Hematopoietic multipotent progenitor cell treated with erythropoietin and hydrocortisone succinate and interleukin-3 and kit ligand, for 8 days (in vitro differentiated cells): ENCODE results near the gene CASTOR2.
"Not testable (repeated sequence)": the region's sequence is repeated elsewhere in the genome, so short reads cannot be mapped to it uniquely, and the experiment has no call there.

ENCODE experiments used
- DNase-seq: peaks from one replicate; pipeline ENCODE4 v3.0.0-alpha.2; 2015

The CASTOR2 gene

DNA sequence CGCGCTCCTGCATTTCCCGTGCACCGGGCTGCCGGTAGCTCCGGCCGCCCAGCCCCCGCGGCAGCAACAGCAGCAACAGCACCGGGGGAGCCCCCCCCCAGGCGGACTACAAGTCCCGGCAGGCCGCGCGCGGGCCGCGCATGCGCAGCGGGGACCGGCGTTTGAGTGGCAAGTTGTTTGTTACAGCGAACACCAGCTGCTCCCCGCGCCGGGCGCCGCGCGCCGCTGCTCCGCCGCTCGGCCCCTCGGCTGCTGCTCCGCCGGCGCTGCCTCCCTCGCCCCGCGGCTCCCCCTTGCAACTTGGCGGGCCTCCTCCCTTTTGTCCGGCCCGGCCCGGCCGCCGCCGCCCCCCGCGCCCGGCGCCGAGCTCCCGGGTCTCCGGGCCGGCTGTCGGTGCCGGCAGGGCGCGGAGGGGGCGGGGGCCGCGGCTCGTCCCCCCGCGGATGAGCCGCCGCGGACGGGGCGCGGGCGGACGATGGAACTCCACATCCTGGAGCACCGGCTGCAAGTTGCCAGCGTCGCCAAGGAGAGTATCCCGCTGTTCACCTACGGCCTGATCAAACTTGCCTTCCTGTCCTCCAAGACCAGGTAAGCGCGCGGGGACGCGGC is at the start of gene CASTOR2:
Gene CASTOR2, plus strand, starts transcription at position 195 of the 609 bp plus-strand sequence. Its CDS starts 281 bp downstream, at position 476.
- not testable (repeated sequence) for DNase-seq

DNA sequence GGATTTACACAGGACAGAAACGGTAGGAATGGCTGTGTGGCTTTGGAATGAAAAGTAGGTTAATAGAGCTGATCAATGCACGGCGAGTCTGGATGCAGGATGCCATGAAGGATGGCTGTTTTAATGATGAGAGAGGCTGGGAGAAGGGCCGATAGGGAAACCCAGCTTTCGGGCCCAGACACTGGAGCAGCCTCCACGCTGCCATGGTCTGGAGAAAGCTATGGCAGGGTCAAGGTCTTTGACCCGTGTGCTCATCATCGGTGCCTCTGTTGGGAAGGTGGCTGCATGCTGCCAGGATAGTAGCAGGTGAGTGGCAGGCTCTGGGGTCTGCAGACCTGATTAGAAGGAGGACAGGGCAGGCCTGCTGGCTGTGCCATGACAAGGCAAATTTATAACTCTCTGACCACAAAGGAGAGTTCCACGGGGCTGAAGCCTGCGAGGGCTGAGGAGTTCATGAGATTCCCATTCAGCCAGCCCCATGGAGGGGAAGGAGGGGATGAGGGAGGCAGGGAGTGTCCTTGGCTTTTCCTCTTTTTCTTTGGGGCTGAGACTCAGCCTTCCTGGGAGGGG is 42.1 kb upstream of the CASTOR2 start:
- DNase-seq = not testable (repeated sequence)

DNA sequence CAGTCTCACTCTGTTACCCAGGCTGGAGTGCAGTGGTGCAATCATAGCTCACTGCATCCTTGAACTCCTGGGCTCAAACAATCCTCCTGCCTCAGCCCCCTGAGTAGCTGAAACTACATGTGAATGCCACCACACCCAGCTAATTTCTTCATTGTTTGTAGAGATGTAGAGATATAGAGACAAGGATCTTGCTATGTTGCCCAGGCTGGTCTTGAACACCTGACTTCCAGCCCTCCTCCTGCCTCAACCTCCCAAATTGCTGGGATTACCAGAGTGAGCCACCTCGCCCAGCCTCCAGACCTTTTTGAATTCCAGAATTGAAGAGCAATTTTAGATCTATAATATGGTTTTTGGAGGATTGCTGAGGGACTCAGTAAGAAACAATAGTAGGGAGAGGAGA is 40.9 kb upstream of the CASTOR2 start:
- not testable (repeated sequence) for DNase-seq

DNA sequence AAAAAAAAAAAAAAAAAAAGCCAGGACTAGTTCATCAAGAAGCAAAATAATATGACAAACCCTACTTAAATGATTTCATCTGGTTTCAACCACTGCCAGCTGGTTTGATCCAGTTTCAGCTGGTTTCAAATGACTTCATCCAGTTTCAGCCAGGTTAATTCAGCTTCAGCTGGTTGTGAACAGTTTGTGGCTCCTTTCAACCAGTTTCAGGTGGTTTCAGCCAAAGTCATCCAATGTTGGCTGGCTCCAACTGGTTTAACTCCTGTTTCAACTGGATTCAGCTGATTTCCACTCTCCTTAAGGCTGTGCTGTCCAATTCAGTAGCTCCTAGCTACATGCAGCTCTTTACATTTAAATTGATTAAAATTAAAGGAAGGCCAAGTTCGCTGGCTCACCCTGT is 37.5 kb upstream of the CASTOR2 start:
- not testable (repeated sequence) for DNase-seq

DNA sequence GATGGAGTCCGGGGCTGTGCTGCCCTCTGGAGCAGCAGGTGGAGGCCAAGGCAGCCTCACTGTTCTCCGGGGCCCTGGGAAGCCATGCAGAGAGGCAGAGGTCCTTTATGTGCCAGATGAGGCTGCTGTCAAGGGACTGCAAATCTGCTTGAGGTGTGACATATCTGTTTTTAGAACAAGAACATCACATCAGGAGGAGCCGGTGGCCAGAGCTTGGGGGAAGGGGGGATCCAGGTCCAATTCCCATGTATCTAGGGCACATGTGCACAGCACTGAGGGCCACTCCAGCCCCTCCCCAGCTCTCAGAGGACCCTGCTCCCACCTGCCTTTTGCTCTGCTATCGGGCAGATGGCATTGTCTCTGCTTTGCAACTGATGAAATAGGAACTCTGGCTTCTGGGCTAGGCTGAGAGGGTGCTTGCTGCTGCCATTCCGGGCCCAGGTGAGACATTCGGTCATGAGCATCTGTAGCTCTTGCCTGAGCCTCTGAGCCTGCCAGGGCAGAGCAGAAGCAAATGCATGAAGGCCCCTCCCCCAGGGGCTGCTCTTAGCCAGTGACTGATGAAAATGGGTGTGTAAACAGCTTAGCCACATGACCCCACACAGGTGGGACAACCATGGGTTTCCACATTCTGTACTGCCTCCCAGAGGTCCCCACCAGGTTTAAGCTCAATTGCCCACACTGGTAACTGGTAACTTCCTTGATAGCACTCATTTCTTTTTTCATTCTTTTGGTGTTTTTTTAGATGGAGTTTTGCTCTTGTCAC is 32.8 kb upstream of the CASTOR2 start:
- DNase-seq = not testable (repeated sequence)

DNA sequence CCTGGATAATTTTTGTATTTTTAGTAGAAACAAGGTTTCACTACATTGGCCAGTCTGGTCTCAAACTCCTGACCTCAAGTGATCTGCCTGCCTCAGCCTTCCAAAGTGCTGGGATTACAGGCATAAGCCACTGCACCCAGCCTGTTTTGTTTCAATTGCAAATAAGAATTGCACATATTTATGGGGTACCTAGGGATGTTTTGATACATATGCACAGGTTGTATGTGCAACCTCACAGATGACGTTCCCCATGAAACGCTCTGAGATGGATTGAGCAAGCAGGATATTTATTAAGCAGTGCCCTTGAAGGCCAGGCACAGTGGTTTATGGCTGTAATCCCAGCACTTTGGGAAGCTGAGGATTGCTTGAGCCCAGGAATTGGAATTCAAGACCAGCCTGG is 25.1 kb upstream of the CASTOR2 start:
- DNase-seq = not testable (repeated sequence)

DNA sequence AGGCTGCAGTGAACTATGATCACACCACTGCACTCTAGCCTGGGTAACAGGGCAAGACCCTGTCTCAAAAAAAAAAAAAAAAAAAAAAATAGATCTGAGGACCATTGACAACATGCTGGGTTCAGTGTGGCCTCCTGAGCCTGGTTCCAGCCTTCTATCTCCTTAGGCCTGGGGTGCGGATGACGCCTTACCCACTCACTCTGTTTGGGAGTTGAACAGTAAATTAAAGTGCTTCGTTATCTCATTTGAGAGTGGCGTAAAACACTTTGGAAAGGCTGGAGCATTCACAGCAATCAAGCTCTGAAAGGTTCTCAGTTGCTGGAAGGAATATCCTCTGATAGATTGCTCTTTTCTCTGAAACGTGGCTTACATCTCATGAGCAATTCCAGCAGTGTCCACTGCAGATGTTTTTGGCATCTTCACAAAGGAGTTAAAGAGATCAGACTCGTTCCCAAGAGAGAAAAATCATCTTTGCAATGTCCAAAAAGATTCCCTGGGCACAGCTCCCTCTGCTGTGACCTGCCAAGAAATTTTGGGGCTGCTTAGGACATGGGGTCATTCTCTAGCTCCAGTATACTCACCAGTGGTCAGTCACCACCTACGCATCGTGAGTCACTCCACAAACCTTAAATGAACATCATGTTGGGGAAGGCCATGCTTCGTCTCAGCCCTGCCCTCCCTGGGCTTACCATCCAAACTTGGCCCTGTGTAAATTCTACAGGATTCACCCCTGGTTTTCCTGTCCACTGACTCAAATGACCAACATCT is 23.0 kb upstream of the CASTOR2 start:
- not testable (repeated sequence) for DNase-seq

DNA sequence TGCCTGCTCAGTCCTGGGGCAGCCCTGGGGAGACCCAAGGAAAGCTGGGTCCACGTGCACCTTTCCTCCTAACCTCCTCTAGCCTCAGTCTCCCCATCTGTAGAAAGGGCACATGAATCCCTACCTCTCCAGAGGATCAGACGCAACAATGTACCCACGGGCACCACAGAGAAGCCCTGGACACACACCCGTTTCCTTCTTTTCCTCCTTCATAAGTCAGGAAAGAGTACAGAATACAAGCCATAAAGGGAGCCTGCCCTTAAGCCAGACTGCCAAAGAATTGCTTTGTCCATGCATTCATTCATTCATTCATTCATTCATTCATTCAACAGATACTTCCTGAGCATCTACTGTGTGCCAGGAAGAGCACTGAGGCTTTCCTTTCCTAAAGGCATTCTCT is 20.6 kb upstream of the CASTOR2 start:
- DNase-seq = not testable (repeated sequence)

DNA sequence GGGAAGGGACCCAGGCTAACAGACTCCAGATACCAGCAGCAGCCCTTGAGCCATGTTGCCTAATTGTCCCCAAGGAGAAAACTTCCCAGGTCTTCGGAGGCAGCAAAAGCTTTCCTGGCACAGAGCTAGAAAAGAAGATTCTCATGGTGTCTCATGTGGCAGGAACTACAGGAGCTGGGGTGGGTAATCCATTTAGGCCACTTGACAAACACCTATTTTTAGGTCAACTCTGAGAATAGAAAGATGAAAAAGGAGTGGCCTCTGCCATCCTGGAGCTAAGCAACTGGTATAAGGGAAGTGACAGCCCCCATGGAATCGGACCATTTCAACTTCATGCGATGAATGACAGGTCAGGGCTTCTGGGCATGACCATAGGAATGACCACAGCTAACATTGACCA is 16.8 kb upstream of the CASTOR2 start:
- DNase-seq = not testable (repeated sequence)

DNA sequence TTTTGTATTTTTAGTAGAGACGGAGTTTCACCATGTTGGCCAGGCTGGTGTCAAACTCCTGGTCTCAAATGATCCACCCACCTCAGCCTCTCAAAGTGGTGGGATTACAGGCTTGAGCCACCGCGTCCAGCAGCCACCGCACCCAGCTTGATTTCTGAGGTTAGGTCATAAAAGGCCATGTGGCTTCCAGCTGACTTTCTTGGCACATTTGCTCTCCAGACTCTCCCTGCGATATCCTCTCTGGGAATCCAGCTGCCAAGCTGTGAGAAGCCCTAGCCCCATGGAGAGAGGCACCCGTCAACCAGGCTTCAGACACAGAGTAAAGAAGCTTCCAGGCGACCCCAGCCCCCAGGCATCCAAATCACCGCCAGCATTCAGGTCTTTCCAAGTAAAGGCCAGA is 10.7 kb upstream of the CASTOR2 start:
- not testable (repeated sequence) for DNase-seq

DNA sequence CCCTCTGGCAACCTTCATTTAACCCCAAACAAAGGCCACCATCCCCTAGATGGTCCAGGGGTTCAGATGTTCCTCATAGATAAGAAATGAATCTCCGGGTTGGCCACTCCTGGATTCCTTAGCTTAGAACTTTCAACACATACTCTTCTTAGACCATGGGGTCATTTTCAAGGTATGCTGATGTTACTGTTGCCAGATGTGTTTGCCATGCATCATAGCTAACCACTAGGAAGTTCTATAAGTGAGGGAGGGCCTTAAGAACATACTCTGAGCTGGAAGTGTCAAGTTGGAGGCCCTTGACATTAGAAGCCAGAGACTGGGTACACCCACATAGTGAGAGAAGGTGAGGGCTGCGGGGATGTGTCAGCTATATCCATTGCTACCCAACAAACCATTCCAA is 6.2 kb upstream of the CASTOR2 start:
- not testable (repeated sequence) for DNase-seq

DNA sequence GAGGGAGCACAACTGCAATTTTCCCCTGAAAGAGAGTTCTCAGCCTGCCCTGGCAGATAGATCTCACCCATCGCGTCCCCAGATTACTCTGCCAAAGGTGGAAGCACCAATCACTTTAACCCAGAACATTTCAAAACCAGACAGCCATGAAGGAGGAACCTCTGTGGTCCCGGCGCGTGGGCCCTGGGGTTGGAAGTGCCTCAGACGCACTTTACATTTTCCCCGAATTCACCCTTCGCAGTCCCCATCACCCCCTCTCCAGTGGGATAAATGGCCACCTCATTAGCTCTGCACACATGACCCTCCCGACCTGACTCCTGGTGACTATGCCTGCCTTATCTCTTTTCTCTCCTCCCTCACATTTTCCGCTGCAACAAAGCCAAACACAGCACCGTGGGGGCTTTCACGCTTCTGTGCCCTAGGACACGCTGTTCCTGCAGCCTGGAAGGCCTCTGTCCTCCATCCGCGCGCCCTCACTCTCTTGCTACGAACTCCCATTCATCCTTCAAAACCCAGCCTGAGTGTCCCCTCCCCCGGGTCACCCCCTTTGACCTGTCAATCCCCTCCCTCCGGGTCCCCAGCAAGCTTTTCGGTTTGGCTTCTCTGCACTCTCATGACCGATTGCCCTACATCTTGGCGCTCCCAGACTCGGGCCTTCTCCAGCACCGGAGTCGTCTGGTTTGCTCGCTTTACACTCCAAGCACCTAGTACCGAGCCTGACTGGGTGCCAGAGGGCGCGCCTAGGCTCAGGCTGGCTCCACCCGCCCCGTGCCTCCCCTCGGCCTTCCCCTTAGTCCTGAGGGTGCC is 598 bp upstream of the CASTOR2 start:
- not testable (repeated sequence) for DNase-seq

DNA sequence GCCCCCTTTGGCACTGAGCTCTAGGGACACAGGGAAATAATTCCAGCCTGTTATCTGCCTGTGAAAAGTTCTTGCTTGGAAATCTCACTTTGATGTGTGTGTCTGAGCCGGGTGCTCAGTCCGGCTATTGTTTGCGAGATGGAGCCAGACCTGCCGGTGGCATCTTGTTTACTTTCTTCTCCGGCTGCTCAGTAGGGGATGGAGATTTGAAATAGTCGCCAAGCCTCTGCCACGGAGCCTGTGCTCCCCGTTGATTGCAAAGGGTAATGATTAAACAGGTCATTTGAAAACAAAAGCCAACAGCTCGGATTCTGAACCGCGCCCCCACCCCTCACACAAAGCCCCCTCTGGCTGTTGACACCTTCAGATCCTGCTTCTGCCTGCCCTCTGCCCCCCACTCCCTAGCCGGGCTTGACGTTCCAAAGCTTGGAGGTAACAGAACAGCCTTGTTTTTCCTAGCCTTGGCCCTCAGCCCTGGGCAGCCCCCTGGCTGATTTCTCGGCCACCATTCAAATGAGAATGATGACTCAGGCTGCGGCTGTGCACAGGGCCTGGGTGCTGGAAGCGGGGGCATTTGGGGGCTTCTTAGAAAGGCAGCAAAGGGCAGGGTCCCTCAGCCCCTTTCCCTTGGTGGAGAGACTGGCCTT is 1.8 kb downstream of the CASTOR2 start:
- not testable (repeated sequence) for DNase-seq

DNA sequence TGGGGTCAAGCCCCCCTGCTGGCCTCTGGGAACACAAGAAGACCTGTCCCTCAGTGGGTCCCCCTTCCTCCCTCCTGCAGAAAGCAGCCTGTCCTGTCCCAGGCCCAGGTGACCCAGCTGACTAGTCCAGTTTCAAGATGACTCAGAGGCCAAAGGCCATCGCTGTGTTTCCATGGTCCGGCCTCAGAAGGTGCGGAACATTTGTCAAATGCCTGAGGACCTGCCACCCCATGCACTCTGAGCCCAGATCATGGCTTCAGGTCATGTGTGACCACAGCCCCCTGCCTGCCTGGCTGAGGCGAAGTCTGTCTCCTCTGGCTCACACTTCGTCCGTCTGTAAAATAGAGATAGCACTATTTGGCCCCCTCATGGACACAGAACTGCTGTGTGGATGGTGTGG is 2.4 kb downstream of the CASTOR2 start:
- DNase-seq = not testable (repeated sequence)

DNA sequence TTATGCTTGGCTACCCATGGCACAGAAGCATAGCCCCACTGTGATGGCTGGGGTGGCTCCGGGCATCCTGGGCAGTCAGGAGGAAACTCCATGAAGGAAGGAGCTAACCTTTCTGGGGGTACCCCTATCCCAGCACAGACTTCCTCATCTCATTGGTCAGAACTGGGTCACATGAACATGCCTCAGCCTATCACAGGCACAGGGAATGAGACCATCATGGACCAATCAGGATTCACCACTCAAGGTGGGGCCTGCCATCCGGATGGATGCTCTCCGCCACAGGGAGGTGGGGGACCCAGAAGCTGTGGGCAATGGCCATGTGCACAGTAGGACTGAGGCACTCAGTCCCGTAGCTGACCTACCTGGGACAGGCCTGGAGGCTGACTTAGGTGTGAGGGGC is 6.9 kb downstream of the CASTOR2 start:
- DNase-seq = not testable (repeated sequence)

DNA sequence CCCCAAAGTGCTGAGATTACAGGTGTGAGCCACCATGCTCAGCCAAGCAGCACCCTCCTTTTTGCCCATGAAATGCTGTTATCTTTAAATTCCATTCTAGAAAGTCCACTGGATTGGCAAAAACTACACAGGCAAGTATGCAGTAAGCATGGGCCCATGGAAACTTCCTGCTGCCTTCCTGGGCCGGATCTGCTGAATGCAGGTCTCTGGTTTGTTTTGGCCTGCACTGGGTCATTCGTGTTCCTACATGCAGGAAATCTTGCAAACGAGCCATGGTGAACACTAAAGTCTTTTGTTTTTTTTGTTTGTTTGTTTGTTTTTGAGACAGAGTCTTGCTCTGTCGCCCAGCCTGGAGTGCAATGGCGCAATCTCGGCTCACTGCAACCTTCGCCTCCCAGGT is 7.9 kb downstream of the CASTOR2 start:
- DNase-seq = not testable (repeated sequence)

DNA sequence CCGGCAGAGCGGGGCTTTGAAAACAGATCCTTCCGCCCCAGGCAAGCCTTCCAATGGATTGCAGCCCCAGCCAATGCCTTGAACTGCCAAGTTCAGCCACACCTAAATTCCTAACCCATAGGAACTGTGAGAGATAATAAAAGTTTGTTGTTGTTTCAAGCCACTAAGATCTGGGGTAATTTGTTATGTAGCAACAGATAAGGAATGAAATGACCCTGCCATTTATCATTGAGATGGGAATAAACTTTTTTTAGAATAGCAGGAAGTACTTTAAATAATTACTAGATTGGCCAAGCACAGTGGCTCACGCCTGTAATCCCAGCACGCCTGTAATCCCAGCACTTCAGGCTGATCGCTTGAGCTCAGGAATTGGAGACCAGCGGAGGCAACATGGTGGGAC is 11.5 kb downstream of the CASTOR2 start:
- DNase-seq = not testable (repeated sequence)

DNA sequence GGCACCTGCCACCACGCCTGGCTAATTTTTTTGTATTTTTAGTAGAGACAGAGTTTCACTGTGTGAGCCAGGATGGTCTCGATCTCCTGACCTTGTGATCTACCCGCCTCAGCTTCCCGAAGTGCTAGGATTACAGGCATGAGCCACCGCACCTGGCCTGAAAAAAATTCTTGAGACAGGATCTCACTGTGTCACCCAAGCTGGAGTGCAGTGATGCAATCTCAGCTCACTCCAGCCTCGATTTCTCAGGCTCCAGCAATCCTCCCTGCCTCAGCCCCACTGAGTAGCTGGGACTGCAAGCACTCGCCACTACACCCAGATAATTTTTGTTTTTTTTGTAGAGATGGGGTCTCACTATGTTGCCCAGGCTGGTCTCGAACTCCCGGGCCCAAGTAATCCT is 13.0 kb downstream of the CASTOR2 start:
- not testable (repeated sequence) for DNase-seq

DNA sequence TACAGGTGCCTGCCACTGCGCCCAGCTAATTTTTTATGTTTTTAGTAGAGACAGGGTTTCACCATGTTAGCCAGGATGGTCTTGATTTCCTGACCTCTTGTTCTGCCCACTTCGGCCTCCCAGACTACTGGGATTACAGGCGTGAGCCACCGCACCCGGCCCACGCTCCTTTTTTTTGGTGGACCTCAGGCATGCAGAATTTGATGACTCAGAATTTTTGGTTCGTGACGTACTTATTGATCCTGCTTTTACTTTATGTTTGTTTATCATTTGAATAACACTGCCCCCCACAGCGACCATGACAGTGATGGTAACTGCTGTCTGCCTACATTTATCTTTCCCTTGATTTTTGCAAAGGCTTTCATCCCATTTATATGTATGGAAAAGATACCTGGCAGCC is 23.9 kb downstream of the CASTOR2 start:
- DNase-seq = not testable (repeated sequence)

DNA sequence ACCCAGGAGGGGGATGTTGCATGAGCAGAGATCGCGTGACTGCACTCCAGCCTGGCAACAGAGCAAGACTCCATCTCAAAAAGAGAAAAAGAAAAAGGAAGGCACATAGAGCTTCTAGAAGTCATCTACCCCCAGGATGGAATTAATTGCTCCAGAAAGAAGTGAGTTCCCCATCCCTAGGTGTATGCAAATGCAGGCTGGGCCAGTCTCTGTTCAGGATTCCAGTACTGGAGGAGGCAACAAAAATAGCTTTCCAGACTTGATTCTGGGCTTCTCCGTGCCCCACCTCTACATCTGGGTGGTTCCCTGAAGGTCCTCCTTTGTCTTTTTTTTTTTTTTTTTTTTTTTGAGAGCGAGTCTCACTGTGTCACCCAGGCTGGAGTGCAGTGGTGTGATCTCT is 28.6 kb downstream of the CASTOR2 start:
- DNase-seq = no peak

DNA sequence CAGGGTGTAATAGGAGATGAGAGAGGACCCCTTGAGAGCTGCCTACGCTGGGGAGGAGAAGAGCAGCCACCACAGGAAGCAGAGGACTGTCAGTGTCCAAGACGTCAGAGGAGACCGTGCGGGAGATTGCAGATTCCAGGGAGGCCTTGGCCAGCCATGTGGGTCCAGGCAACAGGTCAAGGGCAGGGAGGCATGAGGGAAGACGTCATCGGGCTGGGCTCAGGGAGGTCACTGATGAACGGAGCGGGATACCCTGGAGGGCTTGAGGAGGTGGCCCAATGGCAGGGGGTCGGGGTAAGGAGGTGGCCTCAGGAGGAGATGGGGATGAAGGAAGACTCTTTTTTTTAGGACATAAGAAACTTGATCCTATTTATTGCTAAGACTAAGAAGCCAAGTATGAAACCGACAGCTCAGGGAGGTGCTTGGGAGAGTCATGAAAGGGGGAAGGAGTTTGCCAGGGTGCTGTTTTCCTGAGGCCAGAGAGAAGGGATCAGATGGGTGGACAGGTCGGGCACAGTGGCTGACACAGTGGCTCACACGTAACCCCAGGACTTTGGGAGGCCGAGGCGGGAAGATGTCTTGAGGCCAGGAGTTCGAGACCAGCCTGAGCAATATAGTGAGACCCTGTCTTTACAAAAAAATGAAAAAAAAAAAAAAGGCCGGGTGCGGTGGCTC is 30.5 kb downstream of the CASTOR2 start:
- DNase-seq = not testable (repeated sequence)
